Measurements from ENCODE around the gene FLNB. TPM values are rescaled to one million over a fixed set of nuclear protein-coding genes. Genes with fewer than 3 reads are reported as not detected.

The FLNB gene
- total and polyA plus RNA-seq, 9 of the 15 experiments (the other 6 are each of a cell fraction or from before 2014, with no cell fraction given) = 9.4 to 48.1 (median 25.6) TPM

- no peak for TF ChIP-seq PRDM10 (IDR thresholded peaks at IDR 0.05; ENCODE audit: partially characterized antibody)
- no peak for TF ChIP-seq NR3C1 (CRISPR knock-in tag; IDR thresholded peaks at IDR 0.05)
Measured at GRCh38 chr3:58018892-58019742, 10.9 kb downstream of the FLNB start (continued).

DNA sequence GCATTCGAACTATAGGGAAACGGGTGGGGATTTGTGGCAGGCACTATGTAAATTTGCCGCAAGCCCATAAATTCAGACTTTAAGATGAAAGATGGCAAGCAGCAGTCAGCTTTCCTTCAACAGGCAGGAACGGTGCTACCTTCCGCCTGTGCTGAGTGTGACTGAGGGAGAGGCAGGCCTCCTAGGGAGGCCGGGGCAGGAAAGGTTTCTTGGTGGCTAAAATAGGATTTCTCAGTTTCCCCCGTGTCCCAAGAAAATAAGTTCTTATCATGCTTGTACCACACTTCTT is 12.5 kb downstream of the FLNB start:
- 67% methylated on average over 6 of the region's 7 CpGs for WGBS (ENCODE audit: insufficient coverage, low coverage, missing lambda C conversion rate)
- peaks cover 2% of the 10 kb centered on the region for H3K9me1 ChIP-seq (ENCODE audit: control insufficient read depth, insufficient read depth, low read length)
- H2AFZ ChIP-seq (ENCODE audit: low read depth, low read length) = no peak overlapping the region
- H3K36me3 ChIP-seq (ENCODE audit: control insufficient read depth, insufficient read depth, low read length) = no peaks in the 10 kb centered on the region
- H3K9me3 ChIP-seq (replicated peaks; ENCODE audit: control insufficient read depth, insufficient read depth, low read depth, low read length) = no peaks in the 10 kb centered on the region
- ATAC-seq (no peak), DNase-seq (ENCODE audit: extremely low read depth in 1 of 4, low spot score in 3 of 4) (no peak), FAIRE-seq (no peak)
- TF ChIP-seq ZNF79 (CRISPR knock-in tag; IDR thresholded peaks at IDR 0.05; ENCODE audit: low read depth) (no peak), ZNF232 (CRISPR knock-in tag; IDR thresholded peaks at IDR 0.05) (no peak), NFIX (CRISPR knock-in tag; IDR thresholded peaks at IDR 0.05; ENCODE audit: low read depth) (no peak), ZNF764 (CRISPR knock-in tag; IDR thresholded peaks at IDR 0.05; ENCODE audit: low read depth) (no peak), SMARCE1 (IDR thresholded peaks at IDR 0.05) (no peak), TCF7 (IDR thresholded peaks at IDR 0.05; ENCODE audit: borderline replicate concordance) (no peak)
- peaks cover 11% of the 10 kb centered on the region for H4K20me1 ChIP-seq (replicated peaks; ENCODE audit: control insufficient read depth, insufficient read depth, low read length)
- CTCF ChIA-PET (ENCODE audit: low intra/inter-chr PET ratio) = no interaction called here
- no peak overlapping the region for H3K4me2 ChIP-seq (ENCODE audit: insufficient read depth, low read length)
- H3K4me3 ChIP-seq = no peak overlapping the region
- peaks cover 0 to 3% of the 10 kb centered on the region in 2 experiments; a peak in 2 of 5 replicates for H3K4me1 ChIP-seq (replicated peaks in 1 of 2; ENCODE audit: control insufficient read depth in 2 of 2, insufficient read depth in 2 of 2, low read length in 2 of 2)
- no peak overlapping the region for H3K27ac ChIP-seq (ENCODE audit: extremely low read depth, low read depth, low read length)
- in situ Hi-C loops (cut with MboI) = loop anchor here (25.0 kb wide), 1 partner anchor 142 kb away; no protein-coding TSS in a partner anchor
- H3K79me2 ChIP-seq (ENCODE audit: control insufficient read depth, insufficient read depth, low read length) = peaks cover 45% of the 10 kb centered on the region
- no peak overlapping the region for H3K9ac ChIP-seq (ENCODE audit: insufficient read depth in 1 of 2, low read depth in 2 of 2, low read length in 2 of 2)
- POLR2A ChIA-PET = interaction anchor here (0.6 to 2.5 kb wide), 8 partner anchors 10 to 152 kb away, joined by 3 to 11 read pairs (median 3); no protein-coding TSS in a partner anchor
- intact Hi-C loops (cut with micrococcal nuclease) = loop anchor here (5.0 kb wide), 1 partner anchor 42 kb away; no protein-coding TSS in a partner anchor
- no TSS peak for BruUV-seq (replicated peaks)
- no peaks in the 10 kb centered on the region for H3K27me3 ChIP-seq (ENCODE audit: control insufficient read depth in 2 of 2, insufficient read depth in 2 of 2, low read length in 2 of 2)

Measured in K562 (cell line).